Sigmoid colon (tissue), 4 donors: ENCODE measurements around the gene NGDN.

Source experiments
- EP300 ChIP-seq, 4 donors: sonication (generic); formaldehyde crosslinking; IDR thresholded peaks; one replicate each; pipeline ENCODE4 v1.6.1; 2017; ENCODE audit warnings: antibody characterized with exemption in 4 of 4
- POLR2A ChIP-seq, 2 donors: fragments of 450-650 bp; IDR thresholded peaks; one replicate each; pipeline ENCODE4 v1.6.1; 2016; ENCODE audit warnings: antibody characterized with exemption in 2 of 2, mild to moderate bottlenecking in 2 of 2, moderate library complexity in 2 of 2
- TF ChIP-seq, protein P1 (sequence below), 4 experiments: fragments of 450-650 bp in 3 of 4; fragments of 200-600 bp in 1 of 4; IDR thresholded peaks; one replicate each; pipeline ENCODE4 v1.5.1; 2016 to 2019; ENCODE audit warnings: antibody characterized with exemption in 4 of 4, mild to moderate bottlenecking in 3 of 4, moderate library complexity in 2 of 4

DNA sequence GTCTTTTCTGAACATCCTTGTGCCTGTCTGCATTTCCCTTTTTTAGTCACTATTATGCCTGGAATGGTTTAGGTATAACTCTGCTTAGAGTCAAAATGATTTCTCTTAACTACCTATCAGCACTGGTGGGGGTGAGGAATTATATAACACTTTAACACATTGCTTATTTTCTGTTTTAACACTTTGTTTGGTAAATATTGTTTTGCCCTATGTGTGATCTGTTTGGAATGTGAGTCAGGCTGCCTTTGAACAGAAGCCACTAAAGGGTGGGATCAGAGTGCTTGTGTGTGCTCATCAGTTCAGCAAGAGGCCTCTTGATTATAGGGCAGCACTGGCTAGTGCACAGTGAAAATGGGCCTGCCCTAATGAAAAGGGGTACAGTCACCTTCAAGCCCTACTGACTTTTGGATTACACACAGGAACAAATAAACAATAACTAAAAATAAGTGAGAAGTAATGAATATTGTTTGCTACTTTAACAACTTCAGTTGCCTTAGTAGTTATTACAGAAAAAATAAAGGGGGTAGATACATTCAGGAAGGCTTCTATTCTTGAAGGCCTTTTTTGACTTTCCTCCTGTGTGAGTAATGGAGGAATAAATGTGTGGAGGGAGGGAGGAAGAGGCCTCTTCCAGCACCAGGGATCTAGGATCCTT is 23.2 kb downstream of the NGDN start:
- no peak for TF ChIP-seq POLR2A (IDR thresholded peaks at IDR 0.05)
- TF ChIP-seq, protein P1, sequence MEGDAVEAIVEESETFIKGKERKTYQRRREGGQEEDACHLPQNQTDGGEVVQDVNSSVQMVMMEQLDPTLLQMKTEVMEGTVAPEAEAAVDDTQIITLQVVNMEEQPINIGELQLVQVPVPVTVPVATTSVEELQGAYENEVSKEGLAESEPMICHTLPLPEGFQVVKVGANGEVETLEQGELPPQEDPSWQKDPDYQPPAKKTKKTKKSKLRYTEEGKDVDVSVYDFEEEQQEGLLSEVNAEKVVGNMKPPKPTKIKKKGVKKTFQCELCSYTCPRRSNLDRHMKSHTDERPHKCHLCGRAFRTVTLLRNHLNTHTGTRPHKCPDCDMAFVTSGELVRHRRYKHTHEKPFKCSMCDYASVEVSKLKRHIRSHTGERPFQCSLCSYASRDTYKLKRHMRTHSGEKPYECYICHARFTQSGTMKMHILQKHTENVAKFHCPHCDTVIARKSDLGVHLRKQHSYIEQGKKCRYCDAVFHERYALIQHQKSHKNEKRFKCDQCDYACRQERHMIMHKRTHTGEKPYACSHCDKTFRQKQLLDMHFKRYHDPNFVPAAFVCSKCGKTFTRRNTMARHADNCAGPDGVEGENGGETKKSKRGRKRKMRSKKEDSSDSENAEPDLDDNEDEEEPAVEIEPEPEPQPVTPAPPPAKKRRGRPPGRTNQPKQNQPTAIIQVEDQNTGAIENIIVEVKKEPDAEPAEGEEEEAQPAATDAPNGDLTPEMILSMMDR (IDR thresholded peaks at IDR 0.05): no peak
- TF ChIP-seq EP300 (IDR thresholded peaks at IDR 0.05): no peak
